GM21390 (cell line): Measurements from ENCODE around the gene ATP11A.

Source experiments
- ATAC-seq: cut with Tn5 transposase; IDR thresholded peaks from one replicate; pipeline ENCODE4 v1.9.1; 2021; ENCODE audit not compliant: unreplicated experiment

Gene ATP11A

DNA sequence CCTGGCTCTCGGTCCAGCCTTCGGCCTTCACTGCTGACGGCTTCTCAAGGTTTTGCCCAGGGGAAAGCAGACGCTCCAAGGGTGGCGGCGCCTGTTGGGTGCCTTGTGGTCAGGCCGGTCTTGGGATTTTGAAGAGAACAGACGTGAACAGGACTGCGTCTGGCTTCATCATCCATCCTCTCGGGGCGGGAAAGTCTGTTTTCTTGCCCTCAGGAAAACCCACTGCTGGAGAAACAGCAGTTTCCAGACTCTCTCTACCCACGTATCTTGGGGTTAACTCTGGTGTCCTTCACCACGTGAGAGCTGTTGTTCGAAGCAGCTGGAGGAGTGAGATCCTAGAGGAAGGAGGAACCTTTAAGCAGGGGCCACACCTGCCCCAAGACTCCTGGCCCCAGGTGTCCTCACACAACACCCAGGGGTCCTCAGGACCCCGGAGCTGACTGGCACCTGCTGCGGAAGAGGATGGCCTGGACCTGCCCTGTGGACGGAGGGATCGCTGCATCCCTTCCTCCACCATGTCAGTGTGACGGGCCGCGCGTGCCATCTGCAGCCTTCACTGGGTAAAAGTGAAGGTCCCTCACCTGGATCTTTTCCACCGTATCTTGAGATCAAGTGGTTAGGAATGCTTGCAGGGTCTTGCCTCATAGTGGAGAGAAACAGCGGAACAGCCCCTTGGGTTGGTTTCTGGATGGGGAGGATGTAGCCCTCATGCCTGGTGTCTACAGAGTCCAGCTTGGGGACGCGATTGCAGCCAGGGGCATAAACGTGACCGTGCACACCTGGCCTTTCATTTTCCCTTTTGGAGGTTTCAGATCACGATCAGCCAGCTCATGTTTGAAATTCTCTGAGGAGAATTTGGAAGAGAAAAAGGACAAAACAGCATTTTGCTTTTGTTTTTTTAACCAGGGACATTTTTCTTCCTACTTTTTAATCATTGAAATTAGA lies 209.7 kb downstream of the ATP11A start:
- no peak for ATAC-seq

DNA sequence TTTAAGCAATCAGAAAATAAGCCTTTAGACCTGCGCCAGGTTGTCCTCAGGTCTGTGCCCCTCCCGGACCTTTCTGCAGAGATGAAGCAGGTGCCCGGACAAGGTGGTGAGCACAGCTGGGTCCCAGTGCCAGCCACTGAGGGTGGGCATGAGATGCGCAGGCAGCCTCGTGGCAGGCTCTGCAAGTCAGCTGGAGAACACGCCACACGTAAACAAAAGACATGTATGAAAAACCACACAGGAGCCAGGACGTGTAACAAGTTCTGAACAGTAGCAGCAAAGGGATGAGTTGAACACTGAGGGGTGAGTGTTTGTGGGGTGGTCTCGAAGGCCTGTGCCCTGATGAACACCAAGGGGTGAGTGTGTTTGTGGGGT lies 210.4 kb downstream of the ATP11A start:
- no peak for ATAC-seq

DNA sequence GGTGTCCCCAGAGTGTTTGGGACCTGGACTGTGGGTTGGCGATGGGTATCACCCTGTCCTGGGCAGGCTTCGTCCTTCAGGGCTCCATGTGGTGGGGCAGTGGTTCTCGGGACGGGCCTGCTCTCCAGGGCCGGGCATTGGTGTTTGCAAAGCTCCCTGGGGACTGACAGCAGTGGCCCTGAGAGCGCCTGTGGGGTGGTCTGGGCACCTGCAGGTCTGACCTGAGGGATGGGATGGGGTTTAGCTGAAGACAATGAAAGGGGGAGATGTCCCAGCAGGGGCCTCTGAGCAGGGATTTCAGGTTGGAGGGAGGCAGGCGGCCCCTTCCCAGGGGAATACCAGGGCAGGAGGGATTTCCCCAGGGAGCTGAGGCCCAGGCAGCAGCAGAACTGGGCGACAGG lies 210.9 kb downstream of the ATP11A start:
- ATAC-seq = no peak

- no peak for ATAC-seq
These were observed 212.3 kb downstream of the ATP11A start for GRCh38 chr13:112902101-112902651.

GRCh38 chr13:112902669-112903068 lies 212.8 kb downstream of the ATP11A start:
- ATAC-seq = no peak

DNA sequence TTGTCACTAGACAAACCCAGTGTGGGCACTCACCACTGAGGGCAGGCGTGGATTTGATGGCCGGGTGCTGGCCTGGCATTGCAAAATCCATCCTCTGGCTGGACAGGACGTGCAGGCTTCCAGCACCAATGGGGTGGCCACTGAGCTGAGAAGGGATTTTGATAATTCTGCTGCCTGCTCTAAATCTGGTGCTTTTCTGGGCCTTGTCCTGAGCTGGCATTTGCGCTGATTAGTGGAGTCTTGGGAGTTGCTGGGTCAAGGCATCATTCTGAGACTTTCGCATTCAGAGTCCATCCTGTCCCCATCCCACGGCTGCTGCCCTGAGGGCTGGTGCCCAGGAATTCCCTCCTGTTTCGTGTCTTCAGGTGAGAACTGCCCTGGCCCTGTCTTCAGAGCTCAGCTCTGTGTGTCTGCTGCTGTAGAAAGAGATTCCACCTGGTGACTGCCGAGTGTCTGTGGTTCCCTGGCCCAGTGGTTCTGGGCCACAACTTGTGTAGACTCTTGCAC lies 213.3 kb downstream of the ATP11A start:
- no peak for ATAC-seq

- ATAC-seq = no peak
These were observed 213.9 kb downstream of the ATP11A start for GRCh38 chr13:112903606-112904195.

DNA sequence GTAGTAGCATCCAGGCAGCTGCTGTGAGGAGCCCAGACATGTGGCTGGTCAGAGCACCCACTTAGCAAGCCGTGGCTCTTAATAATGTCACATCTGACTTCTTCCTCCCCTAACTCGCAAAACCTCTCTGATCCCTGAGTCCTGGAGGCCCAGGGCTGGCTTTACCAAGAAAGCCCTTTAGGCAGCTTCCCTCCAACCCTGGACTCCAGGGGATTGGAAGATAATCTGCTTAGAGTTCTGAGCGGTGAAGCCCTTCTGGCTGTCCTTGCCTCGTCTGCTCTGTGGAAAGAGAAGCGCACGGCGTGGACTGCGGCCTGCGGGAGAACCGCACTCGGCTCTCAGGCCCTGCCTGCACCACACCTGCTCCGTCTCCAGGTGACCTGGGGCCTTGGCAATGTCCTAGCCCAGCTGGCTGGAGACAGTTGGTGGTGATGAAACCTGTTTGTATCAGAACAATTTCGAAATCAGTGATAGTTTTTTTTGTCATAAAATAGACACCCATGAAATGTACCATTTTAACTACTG lies 214.7 kb downstream of the ATP11A start:
- ATAC-seq = no peak

DNA sequence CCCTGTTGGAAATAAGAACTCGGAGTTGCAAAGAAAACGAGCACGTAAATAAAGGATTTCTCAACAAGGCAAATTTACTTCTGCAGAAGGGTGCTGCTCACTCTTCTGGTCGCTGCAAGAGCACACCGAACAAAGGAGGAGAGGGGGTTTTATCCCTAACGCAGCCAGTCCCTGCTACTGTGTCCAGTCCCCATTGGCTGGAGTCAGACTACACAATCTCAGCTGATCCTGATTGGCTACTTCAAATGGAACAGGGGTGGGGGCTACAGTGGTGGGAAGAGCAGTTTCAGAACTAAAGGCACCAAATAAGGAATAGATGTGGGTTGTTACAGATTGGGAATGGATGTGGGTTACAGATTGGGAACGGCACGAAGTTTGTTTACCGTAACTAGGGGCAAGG lies 215.2 kb downstream of the ATP11A start:
- ATAC-seq = no peak

- no peak for ATAC-seq
These were observed 215.8 kb downstream of the ATP11A start for GRCh38 chr13:112905619-112905989.

- no peak for ATAC-seq
These were observed 216.3 kb downstream of the ATP11A start for GRCh38 chr13:112905990-112906641.

- ATAC-seq = no peak
These were observed 217.4 kb downstream of the ATP11A start for GRCh38 chr13:112907286-112907685.

- no peak for ATAC-seq
These were observed 218.1 kb downstream of the ATP11A start for GRCh38 chr13:112907871-112908331.

DNA sequence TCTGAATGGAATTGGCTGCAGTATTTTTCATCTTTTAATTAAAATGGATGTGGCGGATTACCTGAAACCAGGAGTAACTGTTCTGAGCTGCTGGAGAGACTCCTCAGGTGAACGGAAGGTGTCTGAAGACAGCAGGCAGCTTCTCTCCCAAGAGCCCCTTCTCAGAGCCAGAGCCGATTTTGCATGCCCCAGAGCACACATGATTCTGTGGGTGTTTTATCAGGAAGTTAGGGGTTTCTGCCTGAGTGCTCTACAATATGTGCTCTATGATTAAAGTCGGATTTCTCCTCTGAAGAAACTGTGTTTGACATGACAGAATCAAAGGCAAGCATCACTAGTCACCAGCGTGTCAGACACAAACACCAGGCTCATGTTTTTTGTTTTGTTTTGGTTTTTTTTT lies 218.5 kb downstream of the ATP11A start:
- no peak for ATAC-seq

- ATAC-seq = no peak
These were observed 220.2 kb downstream of the ATP11A start for GRCh38 chr13:112910016-112910415.

GRCh38 chr13:112910616-112911280 lies 220.9 kb downstream of the ATP11A start:
- ATAC-seq = no peak

DNA sequence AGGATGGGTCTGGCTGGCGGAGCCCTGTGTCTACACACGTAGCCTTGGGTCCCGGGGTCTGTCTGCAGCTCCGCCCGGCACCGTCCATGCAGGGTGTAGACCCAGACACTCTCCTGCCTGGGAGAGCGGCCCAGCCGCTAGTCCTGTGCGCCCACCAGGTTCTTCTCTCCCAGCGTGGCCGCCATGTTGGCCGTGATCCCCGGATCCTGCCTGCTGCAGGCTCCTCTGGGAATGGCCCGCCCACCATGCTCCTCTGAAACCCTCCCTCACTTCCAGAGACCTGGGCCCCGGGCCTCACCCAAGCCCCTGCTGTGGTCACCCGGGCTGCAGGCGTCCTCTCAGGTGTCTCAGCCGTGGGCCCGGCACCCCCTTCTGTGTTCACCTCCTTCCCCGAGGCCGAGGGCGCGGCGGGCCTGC lies 221.5 kb downstream of the ATP11A start:
- ATAC-seq = no peak

- no peak for ATAC-seq
These were observed 222.0 kb downstream of the ATP11A start for GRCh38 chr13:112911883-112912282.

DNA sequence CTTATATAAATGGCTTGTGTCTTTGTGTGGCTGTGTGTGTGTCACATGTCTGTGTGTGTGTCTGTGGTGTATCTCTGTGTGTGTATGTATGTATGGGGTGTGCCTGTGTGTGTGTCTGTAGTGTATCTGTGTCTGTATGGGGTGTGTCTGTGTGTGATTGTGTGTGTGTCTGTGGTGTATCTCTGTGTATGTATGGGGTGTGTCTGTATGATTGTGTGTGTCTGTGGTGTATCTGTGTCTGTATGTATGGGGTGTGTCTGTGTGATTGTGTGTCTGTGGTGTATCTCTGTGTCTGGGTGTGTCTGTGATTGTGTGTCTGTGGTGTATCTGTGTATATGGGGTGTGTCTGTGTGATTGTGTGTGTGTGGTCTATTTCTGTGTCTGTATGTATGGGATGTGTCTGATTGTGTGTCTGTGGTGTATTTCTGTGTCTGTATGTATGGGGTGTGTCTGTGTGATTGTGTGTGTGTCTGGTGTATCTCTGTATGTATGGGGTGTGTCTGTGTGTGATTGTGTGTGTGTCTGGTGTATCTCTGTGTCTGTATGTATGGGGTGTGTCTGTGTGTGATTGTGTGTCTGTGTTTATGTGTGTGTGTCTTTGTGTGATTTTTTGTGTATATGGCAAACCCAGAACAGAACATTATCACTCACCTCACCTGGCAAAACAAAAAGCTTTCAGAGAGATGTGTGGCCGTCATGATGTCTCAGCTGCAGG lies 223.0 kb downstream of the ATP11A start:
- ATAC-seq = no peak

- ATAC-seq = no peak
These were observed 226.5 kb downstream of the ATP11A start for GRCh38 chr13:112916296-112916695.
